Memory B cell (primary cell): Measurements from ENCODE around the gene DDN.

Experiments
- ATAC-seq: fragments of 150-1000 bp; cut with Tn5 transposase; 2 replicates; pipeline ENCODE4 v1.10.0; 2021; ENCODE audit warnings: low read depth, mild to moderate bottlenecking, moderate library complexity
- DNase-seq, 2 donors: peaks; one replicate each; pipeline ENCODE4 v3.0.0; 2022; ENCODE audit warnings: low spot score in 2 of 2
- H3K27ac Mint-ChIP-seq: one replicate; pipeline ENCODE4 v1.8.0; 2022; ENCODE audit warnings: mild to moderate bottlenecking, moderate library complexity, mixed read lengths
- H3K27me3 Mint-ChIP-seq: one replicate; pipeline ENCODE4 v1.8.0; 2022; ENCODE audit warnings: mixed read lengths
- H3K36me3 Mint-ChIP-seq: one replicate; pipeline ENCODE4 v1.8.0; 2022; ENCODE audit warnings: mild to moderate bottlenecking, mixed read lengths
- H3K4me1 Mint-ChIP-seq: one replicate; pipeline ENCODE4 v1.8.0; 2022; ENCODE audit warnings: mixed read lengths
- H3K4me3 Mint-ChIP-seq: one replicate; pipeline ENCODE4 v1.8.0; 2022; ENCODE audit warnings: mild to moderate bottlenecking, moderate library complexity, mixed read lengths
- H3K9me3 Mint-ChIP-seq: one replicate; pipeline ENCODE4 v1.8.0; 2022; ENCODE audit warnings: mixed read lengths

DDN gene

DNA sequence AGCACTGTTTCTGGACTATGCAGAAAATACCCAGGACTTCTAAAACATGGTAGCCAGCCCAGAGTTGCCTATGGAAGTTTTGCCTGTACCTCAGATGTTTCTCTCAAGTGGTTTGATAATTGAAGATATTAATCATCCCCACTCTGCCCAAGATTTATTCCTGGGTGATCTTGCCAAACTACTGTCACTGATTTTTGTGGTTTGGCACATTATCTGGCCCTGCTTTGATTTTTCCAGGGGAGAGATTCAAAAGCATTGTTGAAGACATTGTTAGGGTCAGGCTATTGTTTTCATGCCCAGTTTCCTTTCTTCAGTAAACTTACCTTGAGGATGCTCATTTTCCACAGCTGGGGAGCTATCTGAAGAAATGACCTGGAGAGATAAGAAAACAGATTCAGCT, 13.6 kb upstream of the DDN start:
- Mint-ChIP-seq H3K36me3 (peaks cover 28% of the 10 kb centered on the region), H3K27me3 (no peaks in the 10 kb centered on the region), H3K4me3 (no peak overlapping the region), H3K27ac (no peak overlapping the region), H3K9me3 (no peaks in the 10 kb centered on the region), H3K4me1 (peaks cover 12% of the 10 kb centered on the region)
- ATAC-seq (no peak), DNase-seq (no peak)

DNA sequence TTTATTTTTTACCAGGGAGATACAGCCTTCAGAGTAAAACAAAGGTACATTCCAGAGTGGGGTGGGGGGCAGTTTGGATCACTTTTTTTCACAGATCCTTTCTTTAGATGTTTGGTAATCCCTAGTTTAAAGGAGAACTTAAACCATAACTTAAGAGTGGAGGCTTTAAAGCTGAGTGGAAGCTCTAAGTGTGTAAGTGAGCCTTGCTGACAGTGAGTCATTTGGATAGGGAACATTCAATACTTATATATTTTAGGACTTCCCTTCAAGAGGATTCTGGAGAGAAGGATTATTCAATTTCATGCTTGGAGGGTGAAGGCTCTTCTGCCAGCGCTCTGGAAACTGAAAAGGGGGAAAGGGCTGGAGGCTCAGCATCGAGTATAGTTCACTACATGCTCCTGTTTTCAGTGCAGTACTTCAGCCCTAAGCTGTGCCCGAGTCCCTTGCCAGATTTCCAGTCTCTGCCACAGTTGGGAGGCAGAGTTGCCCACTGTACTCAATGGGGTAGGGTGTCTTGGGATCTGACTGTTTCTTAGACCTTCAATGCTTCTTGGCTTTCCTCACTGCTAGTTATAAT, 11.0 kb upstream of the DDN start:
- Mint-ChIP-seq H3K27ac (no peak overlapping the region), H3K9me3 (no peaks in the 10 kb centered on the region), H3K4me3 (no peak overlapping the region), H3K4me1 (peaks cover under 1% of the 10 kb centered on the region), H3K27me3 (no peaks in the 10 kb centered on the region), H3K36me3 (peaks cover 29% of the 10 kb centered on the region)
- ATAC-seq, result no peak
- DNase-seq, result no peak

- DNase-seq, result no peak
- Mint-ChIP-seq H3K27me3 (no peaks in the 10 kb centered on the region), H3K9me3 (no peaks in the 10 kb centered on the region), H3K4me1 (no peaks in the 10 kb centered on the region), H3K4me3 (no peak overlapping the region), H3K36me3 (peaks cover 39% of the 10 kb centered on the region), H3K27ac (no peak overlapping the region)
- no peak for ATAC-seq
Measured at GRCh38 chr12:49008943-49009342, 9.8 kb upstream of the DDN start.

GRCh38 chr12:49000346-49000745, 1.2 kb upstream of the DDN start:
- no peak for DNase-seq

GRCh38 chr12:48998497-48999353, 450 bp downstream of the DDN start:
- Mint-ChIP-seq H3K36me3 (peaks cover 22% of the 10 kb centered on the region), H3K4me3 (peak overlapping the region; percentile 77), H3K4me1 (peaks cover 29% of the 10 kb centered on the region), H3K27ac (no peak overlapping the region), H3K9me3 (no peaks in the 10 kb centered on the region), H3K27me3 (peaks cover 21% of the 10 kb centered on the region)
- ATAC-seq (peak; percentile 8), DNase-seq (peak in 1 of 2 donors; percentile 47)

More at GRCh38 chr12:49000346-49000745, 1.2 kb upstream of the DDN start:
- Mint-ChIP-seq H3K27me3 (peaks cover 13% of the 10 kb centered on the region), H3K27ac (no peak overlapping the region), H3K4me3 (no peak overlapping the region), H3K9me3 (no peaks in the 10 kb centered on the region), H3K4me1 (peaks cover 24% of the 10 kb centered on the region), H3K36me3 (peaks cover 34% of the 10 kb centered on the region)
- ATAC-seq, result no peak

DNA sequence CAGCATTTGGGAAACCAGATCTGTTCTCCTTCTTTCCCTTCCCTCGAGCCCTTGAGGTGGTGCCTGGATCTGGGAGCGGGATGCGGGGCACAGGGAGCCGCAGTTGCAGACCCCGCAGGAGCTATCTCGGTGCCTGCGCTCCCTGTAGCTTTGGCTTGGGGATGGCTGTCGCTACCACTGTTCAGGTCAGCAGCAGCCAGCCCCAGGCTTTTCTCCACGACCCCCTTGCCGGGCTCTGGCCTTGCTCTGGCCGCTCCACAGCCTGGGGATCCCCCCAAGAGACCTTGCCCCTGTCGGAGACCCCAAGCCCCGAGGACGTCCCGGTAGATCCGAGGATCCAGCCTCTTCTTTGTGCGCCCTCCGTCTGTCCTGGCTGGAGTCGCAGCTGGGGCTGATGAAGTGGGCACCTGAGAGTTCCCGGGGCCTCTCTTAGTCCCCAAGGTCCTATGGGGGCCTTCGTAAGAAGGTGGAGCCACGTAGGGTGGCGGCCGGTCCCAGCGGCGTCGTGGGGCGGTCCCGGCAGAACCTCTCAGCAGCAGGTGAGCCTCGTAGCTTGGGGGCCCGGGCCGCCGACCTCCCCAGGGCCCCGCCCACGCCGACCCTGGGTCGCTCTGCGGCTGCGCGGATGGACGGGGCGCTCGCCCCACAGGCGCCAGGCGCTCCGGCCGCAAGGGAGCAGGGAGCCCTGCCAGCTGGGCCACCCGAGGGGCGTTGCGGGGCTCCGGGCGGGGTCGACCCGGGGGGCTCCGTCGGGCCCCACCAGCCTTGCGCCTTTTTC, 1.3 kb downstream of the DDN start:
- Mint-ChIP-seq H3K4me3 (peak overlapping the region; percentile 76), H3K27ac (peak overlapping the region; percentile 89), H3K27me3 (peaks cover 24% of the 10 kb centered on the region), H3K4me1 (peaks cover 29% of the 10 kb centered on the region), H3K9me3 (no peaks in the 10 kb centered on the region), H3K36me3 (peaks cover 15% of the 10 kb centered on the region)
- peak; percentile 34 for ATAC-seq
- peak; percentile 46 to 52 for DNase-seq

DNA sequence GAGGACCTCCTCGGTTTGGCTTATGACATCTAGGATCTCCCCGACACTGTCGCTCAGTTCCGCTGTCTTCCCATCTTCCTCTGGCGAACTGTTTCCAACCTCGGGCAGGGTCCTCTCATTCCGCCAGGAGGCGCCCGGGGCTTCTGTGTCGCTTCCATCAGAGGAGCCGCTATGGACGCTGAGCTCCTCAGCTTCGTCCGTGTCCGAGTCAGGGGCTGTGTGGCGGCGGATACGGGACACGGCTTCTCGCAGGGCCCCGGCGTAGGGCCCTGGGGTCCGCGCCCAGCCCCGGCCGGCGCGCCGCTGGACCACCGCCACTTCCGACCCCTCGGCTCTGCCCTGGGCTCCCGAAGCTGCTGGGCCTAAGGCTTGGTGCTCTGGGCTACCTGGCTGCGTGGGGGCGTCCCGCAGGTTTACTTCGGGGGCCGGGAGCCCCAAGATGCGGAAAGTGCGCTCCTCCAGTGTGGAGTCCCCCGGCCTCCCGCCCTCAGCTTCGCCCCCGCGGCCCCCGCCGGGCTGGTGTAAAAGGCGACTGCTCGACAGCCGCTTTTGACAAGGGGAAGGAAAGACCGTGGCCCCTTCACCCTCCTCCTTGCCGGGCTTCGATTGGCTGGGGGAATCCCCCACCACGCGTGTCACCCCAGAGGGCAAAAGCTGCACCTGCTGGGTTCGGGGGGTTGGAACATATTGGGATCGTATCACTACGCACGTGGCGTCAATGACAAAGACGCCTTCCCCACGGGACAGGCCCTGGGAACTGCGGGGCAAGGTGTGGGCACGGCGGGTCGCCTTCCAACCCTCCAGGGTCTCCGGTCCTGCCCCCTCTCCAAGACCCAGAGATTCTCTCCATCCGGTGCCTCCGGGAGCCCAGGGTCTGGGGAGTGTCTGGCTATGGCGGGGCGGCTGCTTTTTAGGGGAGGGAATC, 2.1 kb downstream of the DDN start:
- H3K4me3 Mint-ChIP-seq, result peak overlapping the region; percentile 76

DNA sequence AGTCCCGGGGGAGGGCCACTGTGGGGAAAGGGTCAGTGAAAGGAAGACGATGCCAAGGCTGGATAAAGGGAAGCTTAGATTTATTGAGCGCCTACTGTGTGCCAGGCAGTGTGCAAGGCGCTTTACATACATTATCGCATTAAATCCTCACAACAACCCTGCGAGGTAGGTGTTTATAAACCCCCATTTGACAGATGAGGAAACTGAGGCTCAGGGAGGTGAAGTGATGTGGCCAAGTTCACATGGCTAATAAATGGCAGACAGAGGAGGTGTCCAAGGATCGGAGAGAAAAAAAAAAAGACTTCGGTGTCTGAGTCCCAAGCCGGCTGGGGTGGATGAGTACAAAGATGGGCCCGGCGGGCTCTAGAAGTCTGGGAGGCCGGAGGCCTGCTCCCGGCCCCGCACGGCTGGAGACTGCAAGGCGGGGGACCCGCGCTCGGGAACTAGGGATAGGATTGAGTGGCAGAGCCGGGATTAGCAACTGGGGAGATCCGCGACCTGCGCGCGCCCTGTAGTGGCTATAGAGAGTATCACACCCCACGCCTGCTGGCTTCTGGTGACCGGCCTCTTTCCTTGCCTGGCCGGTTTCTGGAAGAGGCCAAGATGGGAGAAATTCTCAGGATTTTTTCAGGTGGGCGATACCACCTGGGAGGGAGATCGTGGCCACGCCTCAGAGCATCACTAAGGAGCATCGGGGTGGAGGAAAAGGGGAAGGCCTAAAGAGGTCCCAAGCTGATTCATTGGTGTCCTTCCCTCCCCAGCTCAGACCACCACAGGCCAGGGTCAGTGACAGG, 3.9 kb downstream of the DDN start:
- peaks cover 26% of the 10 kb centered on the region for H3K27me3 Mint-ChIP-seq
- ATAC-seq, result no peak

More for the DNA sequence above, 2.1 kb downstream of the DDN start:
- peak; percentile 77 to 78 for DNase-seq
- peak; percentile 81 for ATAC-seq
- H3K27me3 Mint-ChIP-seq, result peaks cover 24% of the 10 kb centered on the region
- peaks cover 8% of the 10 kb centered on the region for H3K36me3 Mint-ChIP-seq
- H3K27ac Mint-ChIP-seq, result peak overlapping the region; percentile 89
- H3K4me1 Mint-ChIP-seq, result peaks cover 29% of the 10 kb centered on the region
- no peaks in the 10 kb centered on the region for H3K9me3 Mint-ChIP-seq

GRCh38 chr12:48994224-48995085, 4.7 kb downstream of the DDN start:
- no peak overlapping the region for H3K4me3 Mint-ChIP-seq
- ATAC-seq, result no peak

More for the DNA sequence above, 3.9 kb downstream of the DDN start:
- Mint-ChIP-seq H3K4me1 (peaks cover 29% of the 10 kb centered on the region), H3K27ac (peak overlapping the region; percentile 2), H3K36me3 (no peaks in the 10 kb centered on the region), H3K9me3 (no peaks in the 10 kb centered on the region), H3K4me3 (peak overlapping the region; percentile 55)
- peak in 1 of 2 donors; percentile 65 for DNase-seq

DNA sequence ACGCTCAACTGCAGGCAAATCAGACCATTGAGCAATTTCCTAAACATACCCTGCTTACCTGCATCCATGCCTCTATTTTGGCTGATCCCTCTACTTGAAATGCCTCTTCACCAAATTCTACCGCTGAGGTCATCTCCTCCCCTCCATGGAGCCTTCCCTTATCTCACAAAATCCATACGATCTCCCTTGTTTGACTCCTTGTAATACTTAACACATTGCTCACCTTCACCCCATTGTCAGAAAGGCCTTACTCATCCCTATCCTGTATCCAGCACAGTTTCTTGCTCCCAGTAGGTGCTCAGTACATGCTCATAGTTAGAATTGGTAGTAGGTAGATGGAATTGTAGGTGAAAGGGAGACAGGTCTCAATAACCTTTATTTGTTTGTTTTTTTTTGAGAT, 5.4 kb downstream of the DDN start:
- no peak for DNase-seq

More at GRCh38 chr12:48994224-48995085, 4.7 kb downstream of the DDN start:
- H3K27me3 Mint-ChIP-seq, result peaks cover 25% of the 10 kb centered on the region
- H3K36me3 Mint-ChIP-seq, result no peaks in the 10 kb centered on the region
- DNase-seq, result no peak
- H3K9me3 Mint-ChIP-seq, result no peaks in the 10 kb centered on the region
- H3K4me1 Mint-ChIP-seq, result peaks cover 25% of the 10 kb centered on the region
- H3K27ac Mint-ChIP-seq, result no peak overlapping the region

GRCh38 chr12:48991247-48992050, 7.7 kb downstream of the DDN start:
- Mint-ChIP-seq H3K27me3 (peaks cover 28% of the 10 kb centered on the region), H3K9me3 (no peaks in the 10 kb centered on the region), H3K27ac (no peak overlapping the region), H3K4me3 (no peak overlapping the region), H3K36me3 (no peaks in the 10 kb centered on the region), H3K4me1 (peaks cover 15% of the 10 kb centered on the region)
- ATAC-seq (no peak), DNase-seq (no peak)

More for the DNA sequence above, 5.4 kb downstream of the DDN start:
- H3K4me3 Mint-ChIP-seq, result no peak overlapping the region
- H3K4me1 Mint-ChIP-seq, result peaks cover 24% of the 10 kb centered on the region
- peaks cover 28% of the 10 kb centered on the region for H3K27me3 Mint-ChIP-seq
- H3K36me3 Mint-ChIP-seq, result no peaks in the 10 kb centered on the region
- no peak overlapping the region for H3K27ac Mint-ChIP-seq
- ATAC-seq, result no peak
- H3K9me3 Mint-ChIP-seq, result no peaks in the 10 kb centered on the region
